Body of pancreas (tissue), 4 donors: Measurements from ENCODE around the gene DEPDC5. TPM values are rescaled to one million over a fixed set of nuclear protein-coding genes. Genes with fewer than 3 reads are reported as not detected.
"Not testable (repeated sequence)": the region's sequence is repeated elsewhere in the genome, so short reads cannot be mapped to it uniquely, and the experiment has no call there.

Experiments
- ATAC-seq: fragments of 150-250 bp; one replicate; pipeline ENCODE4 v1.9.1; 2016
- DNase-seq, 4 donors: peaks; one replicate each; pipeline ENCODE4 v3.0.0-alpha.2; 2019
- H3K27ac ChIP-seq, 4 donors: fragments of 200-600 bp; sonication (generic); 1 replicate in 3 of 4; 2 replicates in 1 of 4; pipeline versions ENCODE4 v1.5.1 to v1.6.1; 2016 to 2019; ENCODE audit warnings: mild to moderate bottlenecking in 1 of 4, mixed read lengths in 1 of 4, moderate library complexity in 1 of 4
- H3K27me3 ChIP-seq, 2 donors: fragments of 200-600 bp; sonication (generic); one replicate each; pipeline ENCODE4 v1.6.0; 2016; ENCODE audit warnings: mild to moderate bottlenecking in 1 of 2
- H3K36me3 ChIP-seq, 2 donors: fragments of 200-600 bp; sonication (generic); replicated peaks in 1 of 2; 2 replicates each; pipeline ENCODE4 v1.5.1; 2016; ENCODE audit warnings: low read depth in 2 of 2; ENCODE audit not compliant: insufficient read depth in 1 of 2
- H3K4me1 ChIP-seq: fragments of 200-600 bp; sonication (generic); one replicate; pipeline ENCODE4 v1.6.0; 2016
- H3K4me3 ChIP-seq, 2 donors: fragments of 200-600 bp; sonication (generic); 1 replicate in 1 of 2; 2 replicates in 1 of 2; pipeline ENCODE4 v1.5.1; 2016 to 2019
- H3K9me3 ChIP-seq, 3 donors: fragments of 200-600 bp; sonication (generic); 1 replicate in 2 of 3; 2 replicates in 1 of 3; pipeline ENCODE4 v1.5.1; 2016
- CTCF ChIP-seq, 7 experiments: fragments of 450-650 bp in 4 of 7; fragments of 200-600 bp in 3 of 7; sonication (generic) in 3 of 7; IDR thresholded peaks; one replicate each; pipeline ENCODE4 v1.5.1; 2016 to 2019; ENCODE audit warnings: antibody characterized with exemption in 7 of 7
- POLR2A ChIP-seq, 3 donors: fragments of 450-650 bp; IDR thresholded peaks; one replicate each; pipeline ENCODE4 v1.6.1; 2016; ENCODE audit warnings: antibody characterized with exemption in 3 of 3, mild to moderate bottlenecking in 2 of 3
- WGBS, 2 donors: methylation state at CpG; one replicate each; pipeline ENCODE4 v1.1.5; 2017; 5-methylcytosine and 5-hydroxymethylcytosine counted together
- intact Hi-C: fragments of 100-400 bp; cut with DNase I; formaldehyde crosslinking; loops from one replicate; pipeline ENCODE4 v1.15.1; 2023
- total RNA-seq, 2 donors: library from RNA; depleted of rRNA; stranded (reverse); fragments of >200 nt; gene quantifications; one replicate each; pipeline ENCODE4 v1.1.0, GENCODE V29; 2016

DEPDC5 gene
- total RNA-seq, 2 donors from 2014 or later = 21.4 to 40.0 TPM

DNA sequence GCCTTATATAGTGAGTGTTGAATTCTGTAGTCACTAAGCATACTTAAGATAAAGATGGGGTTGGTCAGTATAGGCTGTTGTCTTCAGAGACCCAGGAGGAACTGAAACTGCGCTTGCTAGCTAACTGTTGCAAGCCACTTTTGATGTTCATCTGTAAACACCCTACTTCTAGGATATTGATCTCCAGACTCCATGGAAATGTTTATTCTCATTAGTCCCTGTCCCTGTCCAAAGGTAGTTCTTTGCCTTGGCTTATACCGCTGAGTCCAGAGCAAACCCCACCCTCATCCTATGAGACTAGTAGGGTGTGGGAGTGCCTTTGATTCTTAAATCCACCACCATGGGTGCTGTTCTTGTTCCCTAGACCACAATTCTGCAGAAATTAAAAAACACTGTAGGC is 36.4 kb downstream of the DEPDC5 start:
- Histone ChIP-seq H3K36me3 (peaks cover 0 to 1% of the 10 kb centered on the region in 2 donors), H3K4me1 (no peaks in the 10 kb centered on the region), H3K9me3 (no peaks in the 10 kb centered on the region), H3K4me3 (no peak overlapping the region), H3K27ac (no peak overlapping the region), H3K27me3 (no peaks in the 10 kb centered on the region)
- no peak for ATAC-seq
- DNase-seq = no peak
- intact Hi-C loops = no loop called here
- WGBS, 2 donors = 91 to 97% methylated on average over 2 of the region's 2 CpGs
- TF ChIP-seq CTCF (IDR thresholded peaks at IDR 0.05) (no peak), POLR2A (IDR thresholded peaks at IDR 0.05) (no peak)

DNA sequence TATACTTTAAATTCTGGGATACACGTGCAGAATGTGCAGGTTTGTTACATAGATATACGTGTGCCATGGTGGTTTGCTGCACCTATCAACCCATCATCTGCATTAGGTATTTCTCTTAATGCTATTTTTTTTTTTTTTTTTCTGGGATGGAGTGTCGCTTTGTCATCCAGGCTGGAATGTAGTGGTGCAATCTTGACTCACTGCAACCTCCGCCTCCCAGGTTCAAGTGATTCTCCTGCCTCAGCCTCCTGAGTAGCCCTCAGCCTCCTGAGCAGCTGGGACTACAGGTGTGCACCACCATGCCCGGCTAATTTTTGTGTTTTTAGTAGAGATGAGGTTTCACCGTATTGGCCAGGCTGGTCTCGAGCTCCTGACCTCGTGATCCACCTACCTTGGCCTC is 45.5 kb downstream of the DEPDC5 start:
- H3K27ac ChIP-seq, H3K4me1 ChIP-seq, H3K9me3 ChIP-seq, intact Hi-C loops, H3K4me3 ChIP-seq, H3K27me3 ChIP-seq, DNase-seq, ATAC-seq: not testable (repeated sequence)
- H3K36me3 ChIP-seq = peaks cover 0 to 28% of the 10 kb centered on the region in 2 donors
- 72 to 84% methylated on average over 6 to 8 of the region's 8 CpGs for WGBS, 2 donors

- no peak for DNase-seq
- intact Hi-C loops = no loop called here
Observed at GRCh38 chr22:31800065-31800464, 46.2 kb downstream of the DEPDC5 start.

DNA sequence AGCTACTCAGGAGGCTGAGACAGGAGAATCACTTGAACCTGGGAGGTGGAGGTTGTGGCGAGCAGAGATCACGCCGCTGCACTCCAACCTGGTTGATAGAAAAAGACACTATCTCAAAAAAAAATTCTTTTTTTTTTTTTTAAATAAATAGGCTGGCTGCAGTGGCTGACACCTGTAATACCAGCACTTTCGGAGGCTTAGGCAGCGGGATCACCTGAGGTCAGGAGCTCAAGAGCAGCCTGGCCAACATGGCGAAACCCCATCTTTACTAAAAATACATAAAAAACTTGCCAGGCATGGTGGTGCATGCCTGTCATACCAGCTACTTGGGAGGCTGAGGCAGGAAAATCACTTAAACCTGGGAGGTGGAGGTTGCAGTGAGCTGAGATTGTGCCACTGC is 47.0 kb downstream of the DEPDC5 start:
- DNase-seq, ATAC-seq, H3K27ac ChIP-seq, intact Hi-C loops, H3K4me3 ChIP-seq, H3K4me1 ChIP-seq, H3K27me3 ChIP-seq, H3K9me3 ChIP-seq: not testable (repeated sequence)
- H3K36me3 ChIP-seq = peaks cover 0 to 36% of the 10 kb centered on the region in 2 donors
- WGBS, 2 donors = 95 to 100% methylated on average over 4 to 6 of the region's 6 CpGs

More at GRCh38 chr22:31800065-31800464, 46.2 kb downstream of the DEPDC5 start:
- H3K4me1 ChIP-seq = no peaks in the 10 kb centered on the region
- no peak overlapping the region for H3K27ac ChIP-seq
- H3K27me3 ChIP-seq = no peaks in the 10 kb centered on the region
- peaks cover 0 to 31% of the 10 kb centered on the region in 2 donors for H3K36me3 ChIP-seq
- ATAC-seq = no peak
- no peak overlapping the region for H3K4me3 ChIP-seq
- no peaks in the 10 kb centered on the region for H3K9me3 ChIP-seq
- no peak for TF ChIP-seq CTCF (IDR thresholded peaks at IDR 0.05)
- TF ChIP-seq POLR2A (IDR thresholded peaks at IDR 0.05) = no peak

DNA sequence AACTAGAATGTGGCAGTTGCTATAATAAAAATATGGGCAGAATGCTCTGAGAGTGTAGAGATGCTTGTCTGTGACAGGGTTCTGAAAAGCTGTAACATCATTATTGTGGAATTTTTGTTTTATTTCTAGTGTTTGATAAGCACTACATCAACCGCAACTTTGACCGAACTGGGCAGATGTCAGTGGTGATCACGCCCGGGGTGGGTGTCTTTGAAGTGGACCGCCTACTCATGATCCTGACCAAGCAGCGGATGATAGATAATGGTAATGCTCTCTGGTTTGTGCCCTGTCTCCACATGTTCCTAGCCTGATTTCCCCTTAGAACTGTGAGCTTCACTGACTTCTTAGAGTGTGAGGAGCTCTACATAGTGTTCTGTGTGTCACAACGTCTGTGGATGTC is 48.8 kb downstream of the DEPDC5 start:
- 87 to 96% methylated on average over 7 of the region's 7 CpGs for WGBS, 2 donors
- peaks cover 0 to 33% of the 10 kb centered on the region in 2 donors for H3K36me3 ChIP-seq
- H3K4me1 ChIP-seq = no peaks in the 10 kb centered on the region
- DNase-seq (no peak), ATAC-seq (no peak)
- no peak overlapping the region for H3K27ac ChIP-seq
- no peak overlapping the region for H3K4me3 ChIP-seq
- no peaks in the 10 kb centered on the region for H3K9me3 ChIP-seq
- H3K27me3 ChIP-seq = no peaks in the 10 kb centered on the region
- intact Hi-C loops = no loop called here
- no peak for TF ChIP-seq CTCF (IDR thresholded peaks at IDR 0.05)
- TF ChIP-seq POLR2A (IDR thresholded peaks at IDR 0.05) = no peak

DNA sequence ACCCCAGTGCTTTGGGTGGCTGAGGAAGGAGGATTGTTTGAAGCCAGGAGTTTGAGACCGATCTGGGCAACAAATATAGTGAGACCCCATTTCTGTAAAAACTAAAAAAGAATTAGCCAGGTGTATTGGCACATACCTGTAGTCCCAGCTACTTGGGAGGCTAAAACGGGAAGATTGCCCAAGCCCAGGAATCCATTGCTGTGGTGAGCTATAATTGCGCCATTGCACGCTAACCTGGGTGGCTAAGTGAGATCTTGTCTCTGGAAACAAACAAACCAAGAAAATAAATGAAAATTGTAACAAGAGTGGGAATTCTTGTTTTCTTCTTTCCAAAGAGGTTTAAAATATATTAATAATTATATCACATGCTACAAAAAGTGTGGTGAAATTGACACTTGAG is 52.9 kb downstream of the DEPDC5 start:
- ATAC-seq (no peak), DNase-seq (no peak)
- Histone ChIP-seq H3K9me3 (no peaks in the 10 kb centered on the region), H3K27me3 (no peaks in the 10 kb centered on the region), H3K27ac (no peak overlapping the region), H3K4me1 (no peaks in the 10 kb centered on the region), H3K4me3 (no peak overlapping the region), H3K36me3 (peaks cover 0 to 29% of the 10 kb centered on the region in 2 donors)
- WGBS, 2 donors = 89 to 95% methylated on average over 4 of the region's 4 CpGs
- TF ChIP-seq CTCF (IDR thresholded peaks at IDR 0.05) (no peak), POLR2A (IDR thresholded peaks at IDR 0.05) (no peak)
- intact Hi-C loops = no loop called here
